ENCODE results near the gene PCBP3. TPM values are rescaled to one million over a fixed set of nuclear protein-coding genes. Genes with fewer than 3 reads are reported as not detected.

Gene PCBP3
- total RNA-seq, 4 donors from 2014 or later, result 0.99 to 7.0 (median 2.5) TPM; not detected in 1

DNA sequence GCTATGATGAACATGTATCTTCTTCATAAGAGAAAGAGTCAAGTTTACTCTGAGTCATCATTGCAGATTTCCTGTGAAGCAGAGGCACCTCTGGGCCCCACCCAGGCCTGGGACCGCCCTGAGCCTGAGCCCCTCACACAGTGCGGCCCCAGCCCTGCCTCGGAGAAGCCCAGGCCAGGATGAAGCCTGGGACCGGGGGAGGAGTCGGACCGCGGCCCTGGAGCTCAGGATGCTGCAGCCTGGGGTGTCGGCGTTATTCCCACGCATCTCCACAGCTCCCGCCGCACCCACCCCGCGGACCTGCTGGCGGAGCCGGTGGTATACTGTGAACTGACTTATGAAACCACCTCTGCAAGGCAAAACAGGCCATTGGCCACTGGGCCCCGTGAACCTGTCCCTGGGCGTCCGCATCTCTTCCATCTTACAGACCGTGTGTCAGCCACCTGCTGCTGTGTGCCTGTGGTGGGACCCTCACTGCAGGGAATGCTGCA is 335.7 kb downstream of the PCBP3 start:
- DNase-seq (ENCODE audit: low spot score in 2 of 2), result peak in 1 of 2 donors; percentile 87
- H3K4me3 ChIP-seq (ENCODE audit: low read depth, poor library complexity, severe bottlenecking), result no peak overlapping the region
- intact Hi-C loops (cut with DNase I; ENCODE audit: low total_unique reads), result loop anchor here (10.0 kb wide), 1 partner anchor 116 kb away; the partner anchor contains the start of gene COL6A2
- WGBS, 2 donors, result 74 to 78% methylated on average over 20 of the region's 20 CpGs
- TF ChIP-seq, protein P1, sequence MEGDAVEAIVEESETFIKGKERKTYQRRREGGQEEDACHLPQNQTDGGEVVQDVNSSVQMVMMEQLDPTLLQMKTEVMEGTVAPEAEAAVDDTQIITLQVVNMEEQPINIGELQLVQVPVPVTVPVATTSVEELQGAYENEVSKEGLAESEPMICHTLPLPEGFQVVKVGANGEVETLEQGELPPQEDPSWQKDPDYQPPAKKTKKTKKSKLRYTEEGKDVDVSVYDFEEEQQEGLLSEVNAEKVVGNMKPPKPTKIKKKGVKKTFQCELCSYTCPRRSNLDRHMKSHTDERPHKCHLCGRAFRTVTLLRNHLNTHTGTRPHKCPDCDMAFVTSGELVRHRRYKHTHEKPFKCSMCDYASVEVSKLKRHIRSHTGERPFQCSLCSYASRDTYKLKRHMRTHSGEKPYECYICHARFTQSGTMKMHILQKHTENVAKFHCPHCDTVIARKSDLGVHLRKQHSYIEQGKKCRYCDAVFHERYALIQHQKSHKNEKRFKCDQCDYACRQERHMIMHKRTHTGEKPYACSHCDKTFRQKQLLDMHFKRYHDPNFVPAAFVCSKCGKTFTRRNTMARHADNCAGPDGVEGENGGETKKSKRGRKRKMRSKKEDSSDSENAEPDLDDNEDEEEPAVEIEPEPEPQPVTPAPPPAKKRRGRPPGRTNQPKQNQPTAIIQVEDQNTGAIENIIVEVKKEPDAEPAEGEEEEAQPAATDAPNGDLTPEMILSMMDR (IDR thresholded peaks at IDR 0.05), result no peak
- no peak for TF ChIP-seq POLR2A (IDR thresholded peaks at IDR 0.05)

DNA sequence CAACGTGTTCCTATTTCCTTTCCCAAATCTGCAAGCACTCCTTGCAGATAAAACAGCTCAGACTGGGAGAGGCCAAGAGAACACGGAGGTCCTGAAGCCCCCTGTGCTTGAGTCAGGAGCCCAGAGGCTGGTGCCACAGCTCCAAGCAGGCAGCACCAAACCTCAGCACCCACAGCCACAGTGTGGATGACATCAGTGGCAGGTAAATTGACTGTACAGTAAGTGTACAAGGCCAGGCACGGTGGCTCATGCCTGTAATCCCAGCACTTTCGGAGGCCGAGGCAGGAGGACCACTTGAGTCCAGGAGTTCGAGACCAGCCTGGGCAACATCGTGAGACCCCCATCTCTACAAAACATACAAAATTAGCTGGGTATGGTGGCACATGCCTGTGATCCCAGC is 336.1 kb downstream of the PCBP3 start:
- TF ChIP-seq, protein P1 (IDR thresholded peaks at IDR 0.05), result no peak
- no peak for TF ChIP-seq POLR2A (IDR thresholded peaks at IDR 0.05)
- WGBS, 2 donors, result 82 to 85% methylated on average over 3 to 7 of the region's 7 CpGs

DNA sequence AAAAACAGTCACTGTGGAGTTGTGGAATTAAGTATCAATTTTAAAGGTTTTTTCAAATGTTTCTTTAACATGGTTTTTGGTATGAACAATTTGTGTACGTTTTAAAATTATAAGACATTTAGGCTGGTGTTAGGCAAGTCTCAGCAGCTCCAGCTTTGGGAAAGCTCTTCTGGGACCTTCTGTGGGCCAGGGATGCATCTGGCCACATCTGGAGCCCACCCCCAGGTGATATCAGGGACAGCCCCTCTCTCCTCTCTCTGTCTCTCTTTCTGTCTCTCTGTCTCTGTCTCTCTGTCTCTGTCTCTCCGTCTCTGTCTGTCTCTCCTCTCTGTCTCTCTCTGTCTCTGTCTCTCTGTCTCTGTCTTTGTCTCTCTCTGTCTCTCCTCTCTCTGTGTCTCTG is 336.7 kb downstream of the PCBP3 start:
- WGBS, 2 donors, result 61 to 64% methylated on average over 2 of the region's 2 CpGs
- intact Hi-C loops (cut with DNase I; ENCODE audit: low total_unique reads), result no loop called here
- TF ChIP-seq POLR2A (IDR thresholded peaks at IDR 0.05), result no peak
- H3K4me3 ChIP-seq (ENCODE audit: low read depth, poor library complexity, severe bottlenecking), result no peak overlapping the region
- peak in 1 of 2 donors; percentile 36 for DNase-seq (ENCODE audit: low spot score in 2 of 2)

More for the DNA sequence above, 336.1 kb downstream of the PCBP3 start:
- intact Hi-C loops (cut with DNase I; ENCODE audit: low total_unique reads), result loop anchor here (10.0 kb wide), 1 partner anchor 115 kb away; the partner anchor contains the start of gene COL6A2
- H3K4me3 ChIP-seq (ENCODE audit: low read depth, poor library complexity, severe bottlenecking), result no peak overlapping the region
- DNase-seq (ENCODE audit: low spot score in 2 of 2), result peak in 1 of 2 donors; percentile 82

DNA sequence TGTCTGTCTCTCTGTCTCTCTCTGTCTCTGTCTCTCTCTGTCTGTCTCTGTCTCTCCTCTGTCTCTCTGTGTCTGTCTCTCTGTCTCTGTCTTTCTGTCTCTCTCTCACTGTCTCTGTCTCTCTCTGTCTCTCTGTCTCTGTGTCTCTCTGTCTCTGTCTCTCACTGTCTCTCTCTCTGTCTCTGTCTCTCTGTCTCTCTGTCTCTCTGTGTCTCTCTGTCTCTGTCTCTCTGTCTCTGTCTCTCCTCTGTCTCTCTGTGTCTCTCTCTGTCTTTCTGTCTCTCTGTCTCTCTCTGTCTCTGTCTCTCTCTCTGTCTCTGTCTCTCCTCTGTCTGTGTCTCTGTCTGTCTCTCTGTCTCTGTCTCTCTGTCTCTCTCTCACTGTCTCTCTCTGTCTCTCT is 337.2 kb downstream of the PCBP3 start:
- TF ChIP-seq, protein P1 (IDR thresholded peaks at IDR 0.05), result no peak
- TF ChIP-seq POLR2A (IDR thresholded peaks at IDR 0.05), result no peak

DNA sequence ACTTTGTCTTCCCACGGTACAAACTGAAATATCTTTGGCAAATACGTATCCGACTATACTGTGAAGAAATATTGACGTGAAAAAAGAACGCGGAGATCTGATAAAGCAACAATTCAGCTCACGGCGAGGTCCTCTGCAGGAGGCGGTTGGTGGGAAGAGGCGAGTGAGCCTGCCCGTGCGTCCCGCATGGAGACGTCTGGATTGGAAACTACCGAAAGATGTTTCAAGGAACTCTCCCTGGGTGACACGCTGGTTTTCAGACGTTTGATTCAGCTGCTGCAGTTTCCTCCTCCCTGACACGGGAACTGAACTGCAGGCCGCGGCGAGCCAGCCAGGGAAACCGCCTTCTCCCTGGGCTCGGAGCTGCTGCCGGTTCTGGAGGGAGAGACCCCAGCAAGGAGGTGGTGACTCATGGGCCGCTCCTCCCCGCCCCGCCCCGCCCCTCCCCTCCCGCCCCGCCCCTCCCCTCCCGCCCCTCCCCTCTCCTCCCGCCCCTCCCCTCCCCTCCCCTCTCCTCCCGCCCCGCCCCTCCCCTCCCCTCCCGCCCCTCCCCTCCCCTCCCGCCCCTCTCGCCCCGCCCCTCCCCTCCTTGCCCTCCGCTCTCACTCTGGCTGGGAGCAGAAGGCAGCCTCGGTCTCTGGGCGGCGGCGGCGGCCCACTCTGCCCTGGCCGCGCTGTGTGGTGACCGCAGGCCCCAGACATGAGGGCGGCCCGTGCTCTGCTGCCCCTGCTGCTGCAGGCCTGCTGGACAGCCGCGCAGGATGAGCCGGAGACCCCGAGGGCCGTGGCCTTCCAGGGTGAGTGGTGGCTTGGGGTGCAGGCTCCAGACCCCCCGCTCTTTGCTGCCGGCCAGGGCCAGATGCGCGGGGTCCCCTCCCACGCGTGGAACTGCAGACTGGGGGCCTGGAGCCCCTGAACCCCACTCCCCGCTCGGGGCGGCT is 337.9 kb downstream of the PCBP3 start, which contains the start of gene COL6A1:
Gene COL6A1, plus strand, starts transcription at position 620 of the 941 bp plus-strand sequence. Its CDS starts 81 bp downstream, at position 701.
- H3K4me3 ChIP-seq (ENCODE audit: low read depth, poor library complexity, severe bottlenecking), result peak within 1 kb of the TSS; percentile 30
- WGBS, 2 donors, result 1 to 2% methylated on average over 33 to 35 of the region's 63 CpGs
- intact Hi-C loops (cut with DNase I; ENCODE audit: low total_unique reads), result no loop called here
- TF ChIP-seq POLR2A (IDR thresholded peaks at IDR 0.05), result no peak
- TF ChIP-seq, protein P1 (IDR thresholded peaks at IDR 0.05), result no peak
- DNase-seq (ENCODE audit: low spot score in 2 of 2), result peak; percentile 81 to 96

More for the DNA sequence above, 337.2 kb downstream of the PCBP3 start:
- intact Hi-C loops (cut with DNase I; ENCODE audit: low total_unique reads), result no loop called here
- no peak overlapping the region for H3K4me3 ChIP-seq (ENCODE audit: low read depth, poor library complexity, severe bottlenecking)
- DNase-seq (ENCODE audit: low spot score in 2 of 2), result no peak

Data from lower leg skin (tissue), 4 donors.